ENCODE measurements around the gene ADAMTS2. TPM values are rescaled to one million over a fixed set of nuclear protein-coding genes. Genes with fewer than 3 reads are reported as not detected.

ADAMTS2 gene
- total RNA-seq, 1 experiment from 2014 or later: 3.9 TPM

- intact Hi-C loops (cut with micrococcal nuclease): no loop called here
- Histone ChIP-seq H3K79me2 (ENCODE audit: insufficient read depth, low read length) (no peaks in the 10 kb centered on the region), H3K27ac (ENCODE audit: low read depth, low read length) (no peak overlapping the region), H4K20me1 (ENCODE audit: insufficient read depth) (no peaks in the 10 kb centered on the region), H3K36me3 (ENCODE audit: control insufficient read depth in 1 of 2, insufficient read depth in 2 of 2, low read length in 2 of 2) (no peaks in the 10 kb centered on the region), H3K27me3 (ENCODE audit: insufficient read depth, low read length) (no peaks in the 10 kb centered on the region), H3K9me3 (ENCODE audit: control insufficient read depth in 1 of 2, insufficient read depth in 1 of 2, low read depth in 1 of 2, low read length in 2 of 2) (no peaks in the 10 kb centered on the region), H3K9ac (ENCODE audit: low read length) (no peak overlapping the region), H2AFZ (ENCODE audit: low read depth, low read length, poor library complexity, severe bottlenecking) (no peak overlapping the region), H3K4me1 (ENCODE audit: control insufficient read depth in 1 of 2, insufficient read depth in 2 of 2, low read length in 2 of 2) (no peaks in the 10 kb centered on the region), H3K4me2 (ENCODE audit: low read length) (no peak overlapping the region), H3K9me2 (ENCODE audit: insufficient read depth) (no peaks in the 10 kb centered on the region), H3K4me3 (replicated peaks in 1 of 2; ENCODE audit: low read depth in 1 of 2, low read length in 2 of 2) (no peak overlapping the region)
- RAD21 ChIA-PET (ENCODE audit: low non-redundant PET in 1 of 2, low total read pairs in 2 of 2, uncharacterized antibody in 2 of 2, unreplicated experiment in 2 of 2): no interaction called here
- no TSS peak for BruUV-seq (replicated peaks)
- POLR2A ChIA-PET: no interaction called here
- CTCF ChIA-PET: no interaction called here
- no peak for ATAC-seq
- TF ChIP-seq REST (IDR thresholded peaks at IDR 0.05; ENCODE audit: low read depth) (no peak), POLR2AphosphoS5 (IDR thresholded peaks at IDR 0.05; ENCODE audit: low read depth, low read length) (no peak)
- no peak for DNase-seq (ENCODE audit: low read depth, low spot score)
These were observed 124.5 kb downstream of the ADAMTS2 start for GRCh38 chr5:179220716-179221115.

GRCh38 chr5:179219661-179220620, 125.3 kb downstream of the ADAMTS2 start:
- H3K9me3 ChIP-seq (ENCODE audit: control insufficient read depth in 1 of 2, insufficient read depth in 1 of 2, low read depth in 1 of 2, low read length in 2 of 2): no peaks in the 10 kb centered on the region
- no peak overlapping the region for H3K9ac ChIP-seq (ENCODE audit: low read length)
- intact Hi-C loops (cut with micrococcal nuclease): no loop called here
- no peaks in the 10 kb centered on the region for H3K79me2 ChIP-seq (ENCODE audit: insufficient read depth, low read length)
- TF ChIP-seq POLR2A (IDR thresholded peaks at IDR 0.05; ENCODE audit: borderline replicate concordance, extremely low read depth, insufficient read depth, insufficient read length) (no peak), SP1 (IDR thresholded peaks at IDR 0.05; ENCODE audit: low read depth) (no peak), ATF3 (IDR thresholded peaks at IDR 0.05) (no peak), CBX3 (IDR thresholded peaks at IDR 0.05; ENCODE audit: low read depth) (no peak), POLR2AphosphoS5 (IDR thresholded peaks at IDR 0.05; ENCODE audit: low read depth, low read length) (no peak), JUND (IDR thresholded peaks at IDR 0.05) (no peak), RAD21 (IDR thresholded peaks at IDR 0.05; ENCODE audit: low read depth) (no peak)
- ChIA-PET CTCF (no interaction called here), RAD21 (ENCODE audit: low non-redundant PET in 1 of 2, low total read pairs in 2 of 2, uncharacterized antibody in 2 of 2, unreplicated experiment in 2 of 2) (no interaction called here), POLR2A (no interaction called here)
- H3K27ac ChIP-seq (ENCODE audit: low read depth, low read length): no peak overlapping the region
- no peaks in the 10 kb centered on the region for H4K20me1 ChIP-seq (ENCODE audit: insufficient read depth)
- no peaks in the 10 kb centered on the region for H3K9me2 ChIP-seq (ENCODE audit: insufficient read depth)
- no peak overlapping the region for H2AFZ ChIP-seq (ENCODE audit: low read depth, low read length, poor library complexity, severe bottlenecking)
- BruUV-seq (replicated peaks): no TSS peak
- no peak overlapping the region for H3K4me2 ChIP-seq (ENCODE audit: low read length)
- H3K4me1 ChIP-seq (ENCODE audit: control insufficient read depth in 1 of 2, insufficient read depth in 2 of 2, low read length in 2 of 2): no peaks in the 10 kb centered on the region
- ATAC-seq: no peak
- no peak for DNase-seq (ENCODE audit: low read depth, low spot score)
- no peaks in the 10 kb centered on the region for H3K36me3 ChIP-seq (ENCODE audit: control insufficient read depth in 1 of 2, insufficient read depth in 2 of 2, low read length in 2 of 2)
- H3K4me3 ChIP-seq (replicated peaks in 1 of 2; ENCODE audit: low read depth in 1 of 2, low read length in 2 of 2): no peak overlapping the region
- no peaks in the 10 kb centered on the region for H3K27me3 ChIP-seq (ENCODE audit: insufficient read depth, low read length)

All from HCT116 (cell line).